GM20000 (cell line): Measurements from ENCODE around the gene S100P.
A peak's percentile ranks its signal among the peaks of the same experiment; 100 is the strongest.

Experiments used
- DNase-seq: peaks from one replicate; pipeline ENCODE4 v3.0.0; 2012; ENCODE audit warnings: low spot score
- TF ChIP-seq, protein P1 (sequence below): IDR thresholded peaks from 2 replicates; pipeline ENCODE4 v1.5.1; 2012; ENCODE audit warnings: mild to moderate bottlenecking, control low read depth; ENCODE audit errors: extremely low read depth, missing control alignments

The S100P gene

DNA sequence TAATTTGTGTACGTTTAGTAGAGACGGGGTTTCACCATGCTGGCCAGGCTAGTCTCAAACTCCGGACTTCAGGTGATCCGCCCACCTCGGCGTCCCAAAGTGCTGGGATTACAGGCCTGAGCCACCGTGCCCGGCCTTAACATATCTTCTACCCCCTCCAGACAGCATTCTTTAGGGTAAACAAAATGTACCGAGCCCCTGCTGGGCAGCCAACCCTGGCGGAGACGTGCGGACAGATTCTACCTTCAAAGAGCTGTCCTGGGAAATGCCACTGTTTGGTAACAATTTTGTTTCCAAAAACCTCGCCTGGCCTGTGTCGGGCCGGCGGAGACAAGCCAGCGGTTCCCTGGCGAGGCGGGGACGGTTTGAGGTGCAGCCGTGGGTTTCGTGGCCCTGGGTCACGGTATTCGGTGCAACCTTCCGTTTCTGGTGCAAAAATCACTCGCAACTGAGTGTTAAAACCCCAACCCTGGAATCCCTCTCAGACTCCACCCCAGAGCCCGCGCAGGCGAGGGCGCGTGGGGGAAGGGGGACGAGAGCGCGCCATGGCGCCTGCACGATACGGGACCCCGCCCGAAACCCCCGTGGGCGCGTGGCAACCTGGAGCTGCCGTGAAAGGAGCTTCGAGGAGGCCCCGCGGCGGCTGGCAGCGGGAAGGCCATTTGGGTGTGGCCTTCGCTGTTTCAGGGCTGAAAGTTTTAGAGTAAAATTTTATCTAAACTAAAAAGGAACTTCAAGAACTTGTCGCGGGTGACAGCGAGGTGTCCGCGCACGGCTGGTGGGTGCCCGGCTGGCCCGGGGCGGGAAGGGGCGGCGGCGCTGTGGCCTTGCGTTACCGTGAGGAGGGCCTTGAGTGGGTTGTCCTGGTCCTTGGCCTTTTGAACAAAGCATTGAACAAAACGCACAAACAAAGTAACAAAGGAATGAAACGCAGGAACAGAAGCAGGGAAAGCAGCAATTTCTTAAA lies 36.2 kb upstream of the S100P start:
- TF ChIP-seq, protein P1, sequence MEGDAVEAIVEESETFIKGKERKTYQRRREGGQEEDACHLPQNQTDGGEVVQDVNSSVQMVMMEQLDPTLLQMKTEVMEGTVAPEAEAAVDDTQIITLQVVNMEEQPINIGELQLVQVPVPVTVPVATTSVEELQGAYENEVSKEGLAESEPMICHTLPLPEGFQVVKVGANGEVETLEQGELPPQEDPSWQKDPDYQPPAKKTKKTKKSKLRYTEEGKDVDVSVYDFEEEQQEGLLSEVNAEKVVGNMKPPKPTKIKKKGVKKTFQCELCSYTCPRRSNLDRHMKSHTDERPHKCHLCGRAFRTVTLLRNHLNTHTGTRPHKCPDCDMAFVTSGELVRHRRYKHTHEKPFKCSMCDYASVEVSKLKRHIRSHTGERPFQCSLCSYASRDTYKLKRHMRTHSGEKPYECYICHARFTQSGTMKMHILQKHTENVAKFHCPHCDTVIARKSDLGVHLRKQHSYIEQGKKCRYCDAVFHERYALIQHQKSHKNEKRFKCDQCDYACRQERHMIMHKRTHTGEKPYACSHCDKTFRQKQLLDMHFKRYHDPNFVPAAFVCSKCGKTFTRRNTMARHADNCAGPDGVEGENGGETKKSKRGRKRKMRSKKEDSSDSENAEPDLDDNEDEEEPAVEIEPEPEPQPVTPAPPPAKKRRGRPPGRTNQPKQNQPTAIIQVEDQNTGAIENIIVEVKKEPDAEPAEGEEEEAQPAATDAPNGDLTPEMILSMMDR: no peak
- DNase-seq: no peak

DNA sequence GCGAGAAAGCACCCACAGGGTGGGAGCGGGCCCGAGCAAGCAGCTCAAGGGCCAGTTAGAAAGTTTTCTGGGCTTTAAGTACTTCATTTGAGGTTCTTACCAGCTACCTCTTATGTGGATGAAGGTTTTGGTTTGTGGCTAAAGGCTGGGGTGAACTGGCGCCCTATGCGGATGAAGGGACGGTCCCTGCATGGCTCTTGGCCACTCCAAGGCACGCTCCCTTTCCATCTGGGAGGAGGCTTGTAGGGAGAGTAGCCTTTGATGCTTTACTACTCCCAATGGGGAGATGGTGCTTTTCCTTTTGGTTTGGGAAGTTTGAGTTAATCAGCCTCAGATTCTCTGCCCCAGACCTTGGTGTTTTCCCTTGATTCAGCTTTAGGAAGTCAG lies 35.5 kb upstream of the S100P start:
- TF ChIP-seq, protein P1: no peak
- no peak for DNase-seq

DNA sequence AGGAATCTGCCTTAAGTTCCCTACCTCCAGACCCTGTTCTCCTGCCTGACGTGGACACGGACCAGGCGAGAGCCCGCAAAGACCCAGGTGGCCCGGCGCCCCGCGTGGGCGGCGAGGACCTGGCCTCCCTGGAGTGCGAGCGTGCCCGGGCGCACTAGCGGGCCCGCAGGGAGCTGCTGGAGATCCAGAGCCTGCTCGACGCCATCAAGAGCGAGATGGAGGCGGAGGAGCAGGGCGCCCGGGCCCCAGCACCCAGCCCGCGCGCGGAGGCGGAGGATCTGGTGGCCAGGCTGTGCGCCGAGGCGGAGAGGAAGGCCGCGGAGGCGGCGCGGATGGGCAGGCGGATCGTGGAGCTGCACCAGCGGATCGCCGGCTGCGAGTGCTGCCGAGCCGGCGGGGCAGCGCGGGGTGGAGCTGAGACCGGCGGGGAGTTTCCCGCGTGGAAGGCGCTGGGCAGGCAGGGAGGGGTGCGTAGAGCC lies 35.0 kb upstream of the S100P start:
- DNase-seq: peak; percentile 66
- TF ChIP-seq, protein P1: no peak

DNA sequence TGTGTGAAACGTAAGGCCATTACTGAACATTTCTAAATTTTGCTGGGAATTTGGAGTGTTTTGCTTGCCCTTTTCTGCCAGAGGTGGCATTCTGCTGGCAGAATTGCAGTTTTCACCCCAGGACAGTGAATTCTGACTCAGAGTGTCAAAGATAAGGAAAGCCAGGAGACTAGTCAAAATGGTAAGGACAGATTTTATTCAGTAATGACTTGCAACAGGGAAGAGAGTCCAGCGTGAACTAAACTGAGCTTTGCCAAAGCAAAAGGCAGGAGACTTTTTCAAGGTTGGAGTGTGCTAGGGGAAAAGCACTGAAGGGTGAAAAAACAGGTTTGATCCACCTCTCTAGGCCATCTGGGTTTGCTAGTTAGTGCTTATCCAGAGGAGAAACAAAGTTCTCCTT lies 33.8 kb upstream of the S100P start:
- TF ChIP-seq, protein P1: no peak
- DNase-seq: no peak

DNA sequence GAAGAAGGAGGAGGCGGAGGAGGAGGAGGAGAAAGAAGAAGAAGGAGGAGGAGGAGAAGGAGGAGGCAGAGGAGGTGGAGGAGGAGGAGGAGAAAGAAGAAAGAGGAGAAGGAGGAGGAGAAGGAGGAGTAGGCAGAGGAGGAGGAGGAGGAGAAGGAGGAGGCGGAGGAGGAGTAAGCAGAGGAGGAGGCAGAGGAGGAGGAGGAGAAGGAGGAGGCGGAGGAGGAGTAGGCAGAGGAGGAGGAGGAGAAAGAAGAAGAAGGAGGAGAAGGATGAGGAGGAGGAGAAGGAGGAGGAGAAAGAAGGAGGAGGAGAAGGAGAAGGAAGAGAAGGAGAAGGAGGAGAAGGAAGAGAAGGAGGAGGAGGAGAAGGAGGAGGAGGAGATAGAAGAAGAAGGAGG lies 33.2 kb upstream of the S100P start:
- TF ChIP-seq, protein P1: no peak
- no peak for DNase-seq

DNA sequence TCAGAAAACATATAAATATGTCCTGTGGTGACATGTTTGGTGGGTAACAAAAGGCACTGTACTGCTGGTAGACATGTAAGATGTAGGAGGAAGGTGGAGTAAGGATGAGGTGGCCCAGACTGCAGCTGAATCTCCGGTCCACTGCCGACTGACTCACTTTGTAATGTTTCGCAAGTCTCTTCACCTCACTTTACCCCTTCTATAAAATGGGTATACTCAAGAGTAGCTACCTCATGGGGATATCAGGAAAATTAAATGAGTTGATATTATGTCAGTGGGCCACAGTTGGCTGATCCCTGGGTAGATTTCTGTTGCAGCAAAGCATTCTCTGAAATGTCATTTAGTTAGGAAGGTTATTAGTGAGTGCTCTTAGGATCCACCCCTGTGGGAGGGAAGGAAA lies 31.1 kb upstream of the S100P start:
- no peak for DNase-seq
- TF ChIP-seq, protein P1: no peak

DNA sequence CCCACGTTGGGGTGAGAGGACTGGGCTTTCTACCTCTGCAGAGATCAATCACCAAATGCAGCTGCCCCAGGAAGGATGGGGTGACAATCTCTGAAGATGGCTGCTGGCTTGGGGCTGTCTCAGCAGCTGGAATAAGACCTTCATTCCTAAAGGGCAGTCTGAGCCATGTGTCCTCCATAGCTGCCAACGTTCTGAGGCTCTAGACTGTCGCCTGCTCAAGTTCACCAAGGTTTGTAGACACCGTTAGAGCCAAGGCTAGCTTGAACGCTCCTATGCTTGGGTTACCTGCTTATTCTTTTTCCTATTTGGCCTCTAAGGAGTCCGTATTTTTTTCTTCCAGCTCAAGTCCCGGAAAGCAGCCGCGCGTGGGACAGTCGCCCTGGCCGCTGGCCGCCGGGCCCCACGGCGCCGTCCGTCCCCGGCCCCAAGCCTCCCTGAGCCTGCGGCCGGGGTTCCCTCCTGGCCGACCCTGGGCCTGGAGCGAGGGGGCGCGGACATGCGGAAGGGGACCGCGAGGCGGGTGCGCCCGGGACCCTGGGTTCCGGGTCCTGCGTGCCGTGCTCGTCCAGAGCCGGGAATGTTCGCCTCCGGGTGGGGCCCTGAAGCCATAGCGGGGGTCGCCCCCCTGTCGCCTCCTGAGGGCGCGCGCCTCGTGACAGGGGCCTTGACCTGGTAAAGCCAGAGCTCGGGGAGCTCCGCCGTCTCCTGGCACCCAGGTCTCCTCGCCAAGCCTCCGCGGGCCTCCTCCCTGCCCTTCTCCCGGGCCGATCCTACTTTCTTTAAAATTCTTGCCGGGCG lies 29.9 kb upstream of the S100P start:
- TF ChIP-seq, protein P1: no peak
- DNase-seq: no peak
